Measurements from ENCODE around the gene ZNF263. TPM values are rescaled to one million over a fixed set of nuclear protein-coding genes. Genes with fewer than 3 reads are reported as not detected.

The ZNF263 gene
- total and polyA plus RNA-seq, 2 of the 13 experiments (the other 11 are each of a cell fraction or from before 2014, with no cell fraction given), result 10.2 to 41.2 TPM

- TF ChIP-seq AHDC1 (CRISPR knock-in tag; IDR thresholded peaks at IDR 0.05; ENCODE audit: borderline replicate concordance), result no peak
- TF ChIP-seq GPN1 (CRISPR knock-in tag; IDR thresholded peaks at IDR 0.05; ENCODE audit: borderline replicate concordance), result no peak
- TF ChIP-seq ZNF431 (CRISPR knock-in tag; IDR thresholded peaks at IDR 0.05; ENCODE audit: borderline replicate concordance, low read depth), result no peak
- TF ChIP-seq KAT8 (CRISPR knock-in tag; IDR thresholded peaks at IDR 0.05), result no peak
- TF ChIP-seq SRSF1 (optimal IDR thresholded peaks at IDR 0.05; ENCODE audit: low read depth, low read length), result no peak
- TF ChIP-seq ZNF362 (CRISPR knock-in tag; IDR thresholded peaks at IDR 0.05; ENCODE audit: borderline replicate concordance), result no peak
- no peak for TF ChIP-seq ZNF383 (CRISPR knock-in tag; IDR thresholded peaks at IDR 0.05; ENCODE audit: borderline replicate concordance)
- no peak for TF ChIP-seq CC2D1A (CRISPR knock-in tag; IDR thresholded peaks at IDR 0.05)
- TF ChIP-seq ZNF44 (CRISPR knock-in tag; IDR thresholded peaks at IDR 0.05), result no peak
- no peak for TF ChIP-seq STAT6 (CRISPR knock-in tag; IDR thresholded peaks at IDR 0.05; ENCODE audit: borderline replicate concordance)
- no peak for TF ChIP-seq PLSCR1 (CRISPR knock-in tag; IDR thresholded peaks at IDR 0.05; ENCODE audit: borderline replicate concordance)
- no peak for TF ChIP-seq ZNF460 (CRISPR knock-in tag; IDR thresholded peaks at IDR 0.05; ENCODE audit: borderline replicate concordance)
- no peak for TF ChIP-seq ZNF563 (CRISPR knock-in tag; IDR thresholded peaks at IDR 0.05)
- TF ChIP-seq DDIT3 (CRISPR knock-in tag; IDR thresholded peaks at IDR 0.05), result no peak
- TF ChIP-seq ZFP1 (CRISPR knock-in tag; IDR thresholded peaks at IDR 0.05), result no peak
Measured at GRCh38 chr16:3283543-3284447, 504 bp downstream of the ZNF263 start (continued).

Data from HepG2 (cell line).